ENCODE measurements around the gene MAP6D1. TPM values are rescaled to one million over a fixed set of nuclear protein-coding genes. Genes with fewer than 3 reads are reported as not detected.

MAP6D1 gene
- total RNA-seq, 1 donor from 2014 or later, result 1.4 TPM

DNA sequence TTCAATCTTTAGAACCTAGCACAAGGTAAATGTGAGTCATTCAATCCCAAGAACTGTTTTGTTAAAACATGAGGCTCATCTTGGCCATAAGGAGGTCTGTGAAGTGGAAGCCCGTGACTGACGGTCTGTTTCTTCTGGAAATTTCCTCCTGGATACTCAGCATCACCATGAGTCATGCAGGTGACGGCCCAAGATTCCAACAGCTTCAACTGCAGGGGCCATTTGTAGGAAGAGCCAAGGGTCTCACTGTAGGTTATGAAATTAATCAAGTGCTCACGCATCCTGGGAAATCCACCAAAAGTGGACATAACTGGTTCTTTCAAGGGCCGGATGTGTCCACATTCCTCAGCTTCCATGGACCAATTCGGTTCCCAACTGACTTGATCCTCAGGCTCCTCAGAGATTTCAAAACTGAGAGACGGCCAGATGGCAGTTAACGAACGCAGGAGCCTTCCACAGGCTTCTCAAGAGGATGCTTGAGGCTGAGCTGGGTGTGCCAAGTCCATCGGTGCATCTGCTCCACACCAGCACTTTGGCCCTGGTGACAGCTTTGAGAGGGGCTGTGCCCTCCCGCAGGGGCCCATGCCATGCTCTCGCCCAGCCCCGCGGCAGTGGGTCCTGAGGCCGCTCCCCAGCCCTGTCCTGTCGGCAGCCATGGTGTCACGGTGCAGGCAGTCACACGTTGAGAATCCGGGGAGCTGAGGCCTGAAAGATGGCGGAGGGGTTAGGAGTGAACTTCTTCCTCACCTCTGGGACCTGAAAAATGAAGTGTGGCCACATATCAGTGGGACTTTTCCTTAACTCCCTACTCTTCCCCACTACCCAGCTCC, 8.5 kb downstream of the MAP6D1 start:
- Mint-ChIP-seq H3K4me3 (no peak overlapping the region), H3K27ac (no peak overlapping the region), H3K4me1 (peaks cover 15% of the 10 kb centered on the region), H3K27me3 (no peaks in the 10 kb centered on the region), H3K9me3 (no peaks in the 10 kb centered on the region), H3K36me3 (ENCODE audit: low read depth) (peaks cover 8% of the 10 kb centered on the region)
- DNase-seq, result no peak
- intact Hi-C loops (cut with micrococcal nuclease), result no loop called here

DNA sequence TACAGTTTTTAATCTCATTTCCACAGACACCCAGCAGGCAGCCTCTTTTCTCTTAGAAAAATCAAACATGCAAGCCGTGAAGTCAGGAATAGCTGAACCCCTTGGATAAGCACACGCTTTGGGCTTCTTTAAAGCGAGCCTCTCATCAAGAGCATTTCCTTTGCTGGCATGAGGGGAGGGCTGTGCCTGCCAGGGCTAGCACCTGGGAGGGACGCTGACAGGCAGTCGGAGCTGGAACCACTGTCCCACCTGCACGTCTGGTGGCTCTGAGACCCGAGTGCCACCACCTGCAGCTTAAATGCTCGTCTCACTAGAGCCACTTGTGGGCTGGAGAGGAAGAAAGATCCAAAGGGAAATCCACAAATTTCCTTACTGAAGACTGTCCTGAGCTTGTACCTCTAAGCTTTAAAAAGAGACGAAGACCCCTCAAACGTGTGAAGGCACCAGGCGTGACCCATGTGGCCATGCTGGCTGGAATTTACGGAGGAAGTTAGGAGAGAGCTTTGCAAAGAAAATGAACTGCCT, 9.4 kb downstream of the MAP6D1 start:
- H3K27ac Mint-ChIP-seq, result no peak overlapping the region
- no peaks in the 10 kb centered on the region for H3K9me3 Mint-ChIP-seq
- intact Hi-C loops (cut with micrococcal nuclease), result no loop called here
- H3K4me3 Mint-ChIP-seq, result no peak overlapping the region
- H3K27me3 Mint-ChIP-seq, result no peaks in the 10 kb centered on the region
- no peak for DNase-seq
- peaks cover 12% of the 10 kb centered on the region for H3K36me3 Mint-ChIP-seq (ENCODE audit: low read depth)
- peaks cover 15% of the 10 kb centered on the region for H3K4me1 Mint-ChIP-seq

DNA sequence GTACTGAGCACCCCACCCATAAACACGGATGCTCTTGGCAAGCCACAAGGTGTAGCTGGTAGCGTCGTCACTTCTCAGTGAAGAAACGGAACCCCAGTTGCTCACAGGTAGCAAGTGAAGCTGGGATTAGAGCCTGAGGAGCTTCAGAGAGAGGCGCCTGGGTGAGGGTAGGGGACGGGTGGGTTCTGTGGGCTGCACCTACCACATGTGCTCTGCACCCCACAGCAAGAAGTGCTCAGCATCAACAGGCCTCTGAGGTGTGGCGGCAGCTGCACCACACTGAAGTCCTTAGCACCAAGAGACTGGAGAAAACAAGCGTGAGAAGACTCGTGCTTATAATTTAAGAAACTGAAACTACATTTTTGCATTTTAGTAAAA, 9.8 kb downstream of the MAP6D1 start:
- intact Hi-C loops (cut with micrococcal nuclease), result no loop called here
- Mint-ChIP-seq H3K4me1 (peaks cover 15% of the 10 kb centered on the region), H3K27ac (no peak overlapping the region), H3K4me3 (no peak overlapping the region), H3K36me3 (ENCODE audit: low read depth) (peaks cover 15% of the 10 kb centered on the region), H3K9me3 (no peaks in the 10 kb centered on the region), H3K27me3 (no peaks in the 10 kb centered on the region)
- peak; percentile 63 for DNase-seq

DNA sequence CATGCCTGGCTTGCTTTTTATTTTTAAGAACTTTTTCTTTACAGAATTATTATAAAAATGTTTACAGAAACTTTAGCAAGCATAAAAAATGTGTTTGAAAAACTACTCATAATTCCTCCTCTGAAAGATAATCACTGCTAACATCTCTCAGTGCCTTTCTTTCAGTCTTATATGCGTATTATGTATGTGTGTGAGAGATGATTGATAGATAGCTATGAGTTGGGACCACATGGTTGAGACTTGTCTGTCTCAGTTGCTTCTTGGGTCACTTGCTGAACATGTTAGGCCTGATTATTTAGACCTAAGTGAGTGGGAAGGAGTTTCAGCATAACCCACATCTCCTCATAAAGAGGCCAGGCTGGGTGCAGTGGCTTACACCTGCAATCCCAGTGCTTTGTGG, 11.1 kb downstream of the MAP6D1 start:
- Mint-ChIP-seq H3K9me3 (no peaks in the 10 kb centered on the region), H3K4me1 (peaks cover 15% of the 10 kb centered on the region), H3K36me3 (ENCODE audit: low read depth) (peaks cover 24% of the 10 kb centered on the region), H3K27me3 (no peaks in the 10 kb centered on the region), H3K4me3 (no peak overlapping the region), H3K27ac (peak overlapping the region; percentile 46)
- intact Hi-C loops (cut with micrococcal nuclease), result no loop called here
- no peak for DNase-seq

DNA sequence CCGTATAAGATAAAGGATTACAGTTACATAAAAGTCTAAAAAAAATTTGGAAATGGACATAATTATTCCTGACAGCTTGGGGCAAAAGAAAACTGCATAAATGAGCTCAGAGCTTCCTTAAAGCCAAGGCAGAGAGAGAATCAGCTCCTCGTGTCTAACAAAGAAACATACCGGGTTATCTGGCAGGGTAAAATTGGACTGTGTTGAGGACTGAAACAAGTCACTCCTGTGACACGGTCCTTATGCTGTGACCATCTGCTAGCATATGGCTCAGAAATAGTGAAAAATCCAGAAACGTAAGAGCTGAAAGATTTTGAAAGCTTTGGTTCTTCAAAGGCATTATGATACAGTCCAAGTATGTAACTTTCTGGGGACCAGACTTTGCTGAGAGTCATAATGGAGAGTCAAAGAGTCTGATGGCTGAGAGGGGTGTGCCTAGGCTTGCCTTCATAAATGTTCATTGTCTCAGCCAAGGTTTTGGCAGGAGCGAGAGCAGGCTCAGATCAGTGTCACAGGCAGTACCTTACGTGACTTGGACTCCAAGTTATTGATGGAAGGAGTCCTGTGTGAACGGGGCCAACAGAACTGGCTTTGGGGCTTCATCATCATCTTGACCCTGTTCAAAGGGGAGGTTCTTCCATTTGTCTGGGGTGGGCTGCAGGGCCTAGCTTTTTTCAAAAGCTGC, 12.5 kb downstream of the MAP6D1 start:
- Mint-ChIP-seq H3K4me3 (no peak overlapping the region), H3K9me3 (no peaks in the 10 kb centered on the region), H3K4me1 (peaks cover 15% of the 10 kb centered on the region), H3K27ac (no peak overlapping the region), H3K27me3 (no peaks in the 10 kb centered on the region), H3K36me3 (ENCODE audit: low read depth) (peaks cover 34% of the 10 kb centered on the region)
- intact Hi-C loops (cut with micrococcal nuclease), result no loop called here
- DNase-seq, result no peak

DNA sequence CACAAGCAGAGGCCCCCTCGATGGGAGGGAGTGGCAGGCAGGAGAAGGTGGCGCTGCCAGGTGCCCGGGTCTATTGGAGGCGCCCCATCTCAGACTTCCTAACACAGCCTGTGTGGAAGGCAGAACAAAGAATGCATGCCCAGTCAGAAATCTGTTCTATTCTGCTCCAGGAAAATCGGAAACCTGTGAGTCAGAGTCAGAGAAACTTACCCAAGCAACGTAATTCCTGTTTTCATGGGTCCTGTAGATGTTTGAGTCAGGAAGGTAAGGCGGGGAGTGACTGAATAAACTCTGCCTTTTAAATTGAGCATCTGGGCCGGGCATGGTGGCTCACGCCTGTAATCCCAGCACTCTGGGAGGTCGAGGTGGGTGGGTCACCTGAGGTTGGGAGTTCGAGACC, 13.7 kb downstream of the MAP6D1 start:
- intact Hi-C loops (cut with micrococcal nuclease), result no loop called here
- H3K4me1 Mint-ChIP-seq, result peaks cover 15% of the 10 kb centered on the region

DNA sequence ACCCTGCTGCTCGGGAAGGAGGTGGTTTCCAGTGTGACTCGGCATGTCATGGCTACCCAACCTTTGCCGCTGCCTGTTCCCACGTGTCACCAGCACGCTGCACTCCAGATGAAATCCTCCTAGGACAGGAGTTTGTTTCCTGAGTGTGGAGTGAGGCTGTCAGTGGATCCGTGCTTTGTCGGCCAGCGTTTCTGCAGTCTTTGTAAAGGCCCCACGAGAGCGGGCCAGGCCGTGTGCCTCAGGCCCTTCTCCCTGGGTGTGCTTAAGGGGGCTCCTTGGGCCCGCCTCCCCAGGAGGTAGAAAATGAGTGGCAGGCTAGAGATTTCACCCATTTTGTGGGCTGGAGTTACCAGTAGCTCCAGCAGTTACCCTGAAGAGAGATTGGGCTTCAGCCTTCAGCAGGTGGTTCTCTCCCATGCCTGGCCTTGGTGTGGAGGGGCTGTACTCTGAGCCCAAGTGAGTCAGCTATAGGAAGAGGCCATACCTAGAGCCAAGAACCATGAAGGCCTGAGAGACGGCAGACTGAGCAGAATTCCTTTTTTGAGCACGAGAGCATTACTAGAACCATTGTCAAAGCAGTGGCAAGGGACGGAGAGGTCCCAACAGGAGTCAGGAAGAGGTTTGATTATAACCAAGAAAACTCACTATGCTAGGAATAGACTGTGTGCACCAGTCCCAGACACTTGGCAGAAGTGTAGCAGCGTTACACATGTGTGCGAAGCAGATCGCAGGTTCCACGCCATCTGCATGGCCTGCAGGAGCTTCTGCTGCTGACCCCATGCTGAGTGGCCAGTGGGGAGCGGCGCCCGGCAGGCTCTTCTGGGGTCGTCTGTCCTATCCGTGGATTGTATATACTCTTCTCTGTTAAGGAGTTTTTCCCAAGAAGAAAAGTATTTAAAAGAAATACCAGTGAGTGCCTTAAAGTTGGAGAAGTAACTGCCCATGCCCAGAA, 14.5 kb downstream of the MAP6D1 start:
- no peaks in the 10 kb centered on the region for H3K9me3 Mint-ChIP-seq
- DNase-seq, result no peak
- no peak overlapping the region for H3K27ac Mint-ChIP-seq
- H3K36me3 Mint-ChIP-seq (ENCODE audit: low read depth), result peaks cover 48% of the 10 kb centered on the region
- H3K27me3 Mint-ChIP-seq, result no peaks in the 10 kb centered on the region
- peaks cover 10% of the 10 kb centered on the region for H3K4me1 Mint-ChIP-seq
- H3K4me3 Mint-ChIP-seq, result no peak overlapping the region
- intact Hi-C loops (cut with micrococcal nuclease), result no loop called here

More for the DNA sequence above, 13.7 kb downstream of the MAP6D1 start:
- no peak overlapping the region for H3K4me3 Mint-ChIP-seq
- no peak overlapping the region for H3K27ac Mint-ChIP-seq
- H3K36me3 Mint-ChIP-seq (ENCODE audit: low read depth), result peaks cover 46% of the 10 kb centered on the region
- H3K27me3 Mint-ChIP-seq, result no peaks in the 10 kb centered on the region
- DNase-seq, result no peak
- H3K9me3 Mint-ChIP-seq, result no peaks in the 10 kb centered on the region

DNA sequence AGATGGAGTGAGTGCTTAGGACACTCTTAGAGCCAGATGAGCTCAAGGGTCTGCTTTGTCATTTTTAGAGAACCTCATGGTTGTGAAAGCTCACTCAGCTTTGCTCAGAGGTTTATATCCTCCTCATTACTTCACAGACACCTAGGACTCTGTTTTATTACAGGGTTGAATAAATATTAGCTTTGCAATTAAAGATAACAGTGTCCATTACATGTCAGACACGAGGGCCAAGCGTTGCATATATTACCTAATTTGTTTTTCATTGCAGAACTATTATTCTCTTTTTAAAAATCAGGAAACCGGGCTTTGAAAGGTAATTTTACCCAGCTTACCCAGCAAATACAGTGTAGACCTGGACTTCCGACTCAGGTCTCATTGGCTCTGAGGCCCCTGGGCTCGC, 16.1 kb downstream of the MAP6D1 start:
- H3K27me3 Mint-ChIP-seq, result no peaks in the 10 kb centered on the region
- DNase-seq, result no peak
- H3K4me3 Mint-ChIP-seq, result no peak overlapping the region
- H3K27ac Mint-ChIP-seq, result peak overlapping the region; percentile 8
- intact Hi-C loops (cut with micrococcal nuclease), result no loop called here
- H3K36me3 Mint-ChIP-seq (ENCODE audit: low read depth), result peaks cover 52% of the 10 kb centered on the region
- peaks cover under 1% of the 10 kb centered on the region for H3K4me1 Mint-ChIP-seq
- no peaks in the 10 kb centered on the region for H3K9me3 Mint-ChIP-seq

DNA sequence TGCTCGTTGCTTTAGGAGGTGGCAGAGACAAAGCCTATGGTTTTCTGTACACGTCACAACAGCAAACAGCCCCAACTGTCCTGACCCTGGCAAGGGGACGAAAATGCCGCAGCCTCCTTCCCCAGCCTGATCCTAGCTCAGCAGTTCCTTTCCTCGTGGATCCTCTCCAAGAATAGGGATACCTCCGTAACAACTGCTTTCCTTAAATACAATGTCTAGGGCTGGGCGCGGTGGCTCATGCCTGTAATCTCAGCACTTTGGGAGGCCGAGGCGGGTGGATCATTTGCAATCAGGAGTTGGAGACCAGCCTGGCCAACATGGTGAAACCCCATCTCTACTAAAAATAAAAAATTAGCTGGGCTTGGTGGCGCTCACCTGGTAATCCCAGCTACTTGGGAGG, 17.0 kb downstream of the MAP6D1 start:
- H3K27ac Mint-ChIP-seq, result no peak overlapping the region
- intact Hi-C loops (cut with micrococcal nuclease), result no loop called here
- H3K4me3 Mint-ChIP-seq, result no peak overlapping the region
- no peaks in the 10 kb centered on the region for H3K4me1 Mint-ChIP-seq
- H3K36me3 Mint-ChIP-seq (ENCODE audit: low read depth), result peaks cover 60% of the 10 kb centered on the region
- no peaks in the 10 kb centered on the region for H3K9me3 Mint-ChIP-seq
- no peaks in the 10 kb centered on the region for H3K27me3 Mint-ChIP-seq
- DNase-seq, result no peak

DNA sequence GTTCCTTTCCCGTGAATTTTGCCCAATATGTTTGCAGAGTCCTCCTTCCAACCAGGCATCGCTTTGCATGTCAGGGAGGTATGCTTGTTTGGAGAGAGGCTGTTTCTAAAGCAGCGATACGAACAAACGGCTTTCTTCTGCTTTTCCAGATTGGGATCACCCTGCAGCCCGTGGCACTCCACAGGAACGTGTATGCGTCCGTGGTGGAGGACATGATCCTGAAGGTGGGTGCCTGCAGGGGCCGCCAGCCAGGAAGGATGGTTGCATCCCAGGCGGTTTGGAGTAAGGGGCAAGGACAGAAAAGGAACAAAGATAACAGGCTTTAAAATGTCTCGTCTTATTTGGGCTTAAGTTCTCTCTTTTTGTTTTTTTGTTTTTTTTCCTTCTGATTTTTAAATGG, 17.5 kb downstream of the MAP6D1 start:
- no peak for DNase-seq
- intact Hi-C loops (cut with micrococcal nuclease), result no loop called here
- Mint-ChIP-seq H3K4me3 (no peak overlapping the region), H3K27me3 (no peaks in the 10 kb centered on the region), H3K36me3 (ENCODE audit: low read depth) (peaks cover 60% of the 10 kb centered on the region), H3K27ac (no peak overlapping the region), H3K4me1 (no peaks in the 10 kb centered on the region), H3K9me3 (no peaks in the 10 kb centered on the region)

DNA sequence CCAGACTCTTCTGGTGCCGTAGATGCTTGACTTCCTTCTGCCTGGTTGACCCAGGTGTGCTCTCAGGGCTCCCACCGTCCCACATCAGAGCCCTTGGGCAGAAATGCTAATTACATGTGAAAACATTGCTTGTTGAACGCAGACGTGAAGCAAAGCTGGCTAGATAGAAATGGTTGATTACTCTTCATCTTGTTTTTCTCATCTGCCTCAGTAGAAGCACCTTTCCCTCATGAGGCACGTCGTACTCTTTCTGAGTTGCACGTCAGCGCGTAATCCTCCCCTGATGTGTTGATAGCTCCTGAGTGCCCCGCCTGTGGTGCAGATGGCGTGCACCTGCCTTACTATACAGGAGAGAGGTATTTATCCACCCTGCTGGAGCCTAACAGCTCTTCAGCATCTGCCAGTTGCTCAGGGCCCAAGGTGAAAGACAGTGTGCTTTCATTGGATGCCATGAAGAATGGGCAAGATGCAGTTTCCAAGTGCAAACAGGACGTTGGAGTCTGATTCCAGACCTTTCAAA, 18.1 kb downstream of the MAP6D1 start:
- H3K27ac Mint-ChIP-seq, result no peak overlapping the region
- no peaks in the 10 kb centered on the region for H3K27me3 Mint-ChIP-seq
- peaks cover 62% of the 10 kb centered on the region for H3K36me3 Mint-ChIP-seq (ENCODE audit: low read depth)
- no peak for DNase-seq
- no peak overlapping the region for H3K4me3 Mint-ChIP-seq
- intact Hi-C loops (cut with micrococcal nuclease), result no loop called here
- H3K4me1 Mint-ChIP-seq, result no peaks in the 10 kb centered on the region
- H3K9me3 Mint-ChIP-seq, result no peaks in the 10 kb centered on the region

DNA sequence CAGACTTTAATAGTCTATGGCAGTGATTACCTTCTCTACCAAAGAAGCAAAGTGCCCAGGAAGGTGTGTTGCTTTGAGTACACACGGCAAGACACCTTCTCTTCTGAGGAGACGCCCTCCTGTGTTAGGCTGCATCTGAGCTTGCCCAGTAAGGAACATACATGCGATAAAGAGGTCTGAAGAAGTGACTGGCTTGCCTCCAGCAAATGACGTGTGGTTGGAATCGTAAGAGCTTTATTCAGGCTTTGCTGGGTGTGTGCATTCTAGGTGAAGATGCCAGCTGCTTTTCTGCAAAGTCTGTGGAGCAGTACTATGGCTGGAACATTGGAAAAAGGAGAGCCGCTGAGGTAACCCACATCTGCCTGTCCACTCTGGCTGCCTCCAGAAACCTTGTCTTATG, 22.4 kb downstream of the MAP6D1 start:
- no peaks in the 10 kb centered on the region for H3K9me3 Mint-ChIP-seq
- no peak for DNase-seq
- H3K4me1 Mint-ChIP-seq, result no peaks in the 10 kb centered on the region
- no peaks in the 10 kb centered on the region for H3K27me3 Mint-ChIP-seq
- intact Hi-C loops (cut with micrococcal nuclease), result no loop called here
- H3K4me3 Mint-ChIP-seq, result no peak overlapping the region
- H3K36me3 Mint-ChIP-seq (ENCODE audit: low read depth), result peaks cover 71% of the 10 kb centered on the region
- H3K27ac Mint-ChIP-seq, result no peak overlapping the region

DNA sequence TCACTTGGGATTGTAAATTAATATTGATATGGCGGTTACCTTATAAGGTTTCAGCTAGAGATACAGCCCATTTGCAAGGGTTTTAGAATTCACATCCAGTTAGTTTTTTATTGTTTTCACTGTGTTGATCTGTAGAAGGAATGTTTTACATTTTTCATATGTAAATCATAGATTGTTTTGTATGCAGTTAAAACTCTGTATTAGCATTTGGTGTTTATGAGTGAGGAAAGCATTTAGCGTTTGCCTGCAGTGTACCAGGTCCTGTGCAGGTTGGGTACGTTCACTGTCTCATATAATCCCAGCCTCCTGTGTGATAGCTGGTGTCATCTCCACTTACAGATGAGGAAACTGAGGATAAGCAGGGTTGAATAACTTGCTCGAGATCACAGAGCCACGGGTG, 23.8 kb downstream of the MAP6D1 start:
- no peak for DNase-seq
- Mint-ChIP-seq H3K27me3 (no peaks in the 10 kb centered on the region), H3K27ac (no peak overlapping the region), H3K9me3 (no peaks in the 10 kb centered on the region), H3K4me3 (no peak overlapping the region), H3K36me3 (ENCODE audit: low read depth) (peaks cover 65% of the 10 kb centered on the region), H3K4me1 (no peaks in the 10 kb centered on the region)
- intact Hi-C loops (cut with micrococcal nuclease), result no loop called here
